DOHH2 (cell line): ENCODE data around the gene HSPB7.

Experiments
- H3F3A ChIP-seq: fragments of 200-600 bp; sonication (generic), shearing (Covaris generic); 2 replicates; pipeline ENCODE4 v1.6.0; 2016; ENCODE audit warnings: antibody characterized with exemption, mild to moderate bottlenecking; ENCODE audit not compliant: control insufficient read depth, insufficient read depth
- H3K27ac ChIP-seq: fragments of 200-600 bp; sonication (generic); 2 replicates; pipeline ENCODE4 v1.5.1; 2014; ENCODE audit warnings: low read depth, mild to moderate bottlenecking, low read length, moderate library complexity
- H3K27me3 ChIP-seq: fragments of 200-600 bp; sonication (generic); 2 replicates; pipeline ENCODE4 v1.6.1; 2014; ENCODE audit warnings: mild to moderate bottlenecking, low read length, mixed read lengths; ENCODE audit not compliant: control insufficient read depth
- H3K36me3 ChIP-seq: fragments of 200-600 bp; sonication (generic); 2 replicates; pipeline ENCODE4 v1.6.1; 2014; ENCODE audit warnings: mild to moderate bottlenecking, low read length, moderate library complexity, mixed read lengths; ENCODE audit not compliant: control insufficient read depth
- H3K4me1 ChIP-seq: fragments of 200-600 bp; sonication (generic); 2 replicates; pipeline ENCODE4 v1.6.1; 2014; ENCODE audit warnings: mild to moderate bottlenecking, low read length, mixed read lengths; ENCODE audit not compliant: control insufficient read depth
- H3K4me2 ChIP-seq: fragments of 200-600 bp; sonication (generic); 2 replicates; pipeline ENCODE4 v1.6.0; 2014; ENCODE audit warnings: mild to moderate bottlenecking, low read length, moderate library complexity
- H3K4me3 ChIP-seq: fragments of 200-600 bp; sonication (generic); 2 replicates; pipeline ENCODE4 v1.5.1; 2014; ENCODE audit warnings: mild to moderate bottlenecking, low read length, mixed read lengths
- H3K79me2 ChIP-seq: fragments of 200-600 bp; sonication (generic); 2 replicates; pipeline ENCODE4 v1.6.1; 2014; ENCODE audit warnings: mild to moderate bottlenecking, low read length, mixed read lengths; ENCODE audit not compliant: control insufficient read depth
- H3K9me2 ChIP-seq: fragments of 200-600 bp; sonication (generic); replicated peaks from 2 replicates; pipeline ENCODE4 v1.6.1; 2014; ENCODE audit warnings: mild to moderate bottlenecking, low read length, mixed read lengths; ENCODE audit not compliant: control insufficient read depth
- H3K9me3 ChIP-seq: fragments of 200-600 bp; sonication (generic); 2 replicates; pipeline ENCODE4 v1.6.1; 2014; ENCODE audit warnings: antibody characterized with exemption, low read length, mixed read lengths; ENCODE audit not compliant: control insufficient read depth, insufficient read depth
- H4K20me1 ChIP-seq: fragments of 200-600 bp; sonication (generic); 2 replicates; pipeline ENCODE4 v1.6.0; 2014; ENCODE audit warnings: low read depth, mild to moderate bottlenecking, antibody characterized with exemption, low read length, moderate library complexity; ENCODE audit not compliant: control insufficient read depth, insufficient read depth
- CTCF ChIP-seq: fragments of 200-600 bp; sonication (generic); IDR thresholded peaks from one replicate; pipeline ENCODE4 v1.5.1; 2014; ENCODE audit warnings: antibody characterized with exemption, mild to moderate bottlenecking, low read depth, low read length; ENCODE audit not compliant: poor library complexity, severe bottlenecking
- EZH2phosphoT487 ChIP-seq: fragments of 200-600 bp; sonication (generic); IDR thresholded peaks from 2 replicates; pipeline ENCODE4 v1.6.1; 2017; ENCODE audit warnings: borderline replicate concordance, mild to moderate bottlenecking, antibody characterized with exemption, low read length, moderate library complexity, mixed read lengths

The HSPB7 gene

GRCh38 chr1:16065269-16065576 is 47.4 kb upstream of the HSPB7 start:
- Histone ChIP-seq H3K4me3 (no peak overlapping the region), H3K27me3 (peaks cover 16% of the 10 kb centered on the region), H3K79me2 (no peaks in the 10 kb centered on the region), H3F3A (no peaks in the 10 kb centered on the region), H3K27ac (no peak overlapping the region), H4K20me1 (no peaks in the 10 kb centered on the region), H3K4me2 (no peak overlapping the region), H3K9me2 (no peaks in the 10 kb centered on the region), H3K36me3 (no peaks in the 10 kb centered on the region), H3K4me1 (no peaks in the 10 kb centered on the region), H3K9me3 (no peaks in the 10 kb centered on the region)
- TF ChIP-seq CTCF (no peak), EZH2phosphoT487 (no peak)

- Histone ChIP-seq H3K27ac (no peak overlapping the region), H3K9me2 (no peaks in the 10 kb centered on the region), H3F3A (no peaks in the 10 kb centered on the region)
Measured at GRCh38 chr1:16064536-16065268, 46.9 kb upstream of the HSPB7 start.

GRCh38 chr1:16063921-16064320 is 46.1 kb upstream of the HSPB7 start:
- Histone ChIP-seq H3K27ac (no peak overlapping the region), H3K27me3 (peaks cover 9% of the 10 kb centered on the region), H3K9me3 (no peaks in the 10 kb centered on the region), H4K20me1 (no peaks in the 10 kb centered on the region), H3K4me2 (no peak overlapping the region), H3F3A (no peaks in the 10 kb centered on the region), H3K4me3 (no peak overlapping the region), H3K36me3 (no peaks in the 10 kb centered on the region), H3K4me1 (no peaks in the 10 kb centered on the region), H3K79me2 (no peaks in the 10 kb centered on the region), H3K9me2 (no peaks in the 10 kb centered on the region)
- no peak for TF ChIP-seq EZH2phosphoT487
- TF ChIP-seq CTCF = no peak

More at GRCh38 chr1:16064536-16065268, 46.9 kb upstream of the HSPB7 start:
- no peaks in the 10 kb centered on the region for H3K79me2 ChIP-seq
- no peak overlapping the region for H3K4me3 ChIP-seq
- no peak overlapping the region for H3K4me2 ChIP-seq
- no peaks in the 10 kb centered on the region for H3K36me3 ChIP-seq
- H3K27me3 ChIP-seq = peaks cover 16% of the 10 kb centered on the region
- no peak for TF ChIP-seq CTCF
- TF ChIP-seq EZH2phosphoT487 = no peak
- no peaks in the 10 kb centered on the region for H3K9me3 ChIP-seq
- no peaks in the 10 kb centered on the region for H3K4me1 ChIP-seq
- no peaks in the 10 kb centered on the region for H4K20me1 ChIP-seq
